Measurements from ENCODE around the gene OBSL1. TPM values are rescaled to one million over a fixed set of nuclear protein-coding genes. Genes with fewer than 3 reads are reported as not detected.
A peak's percentile ranks its signal among the peaks of the same experiment; 100 is the strongest.

OBSL1 gene
- total and polyA plus RNA-seq, 4 donors, result 14.2 to 35.3 (median 27.3) TPM

- H3K4me1 ChIP-seq (ENCODE audit: control insufficient read depth in 4 of 4, insufficient read depth in 4 of 4, low read length in 3 of 4), result no peaks in the 10 kb centered on the region
- H3K27me3 ChIP-seq (ENCODE audit: control insufficient read depth in 4 of 4, insufficient read depth in 4 of 4, low read length in 3 of 4), result peaks cover 0 to 5% (median 4%) of the 10 kb centered on the region in 4 donors
- no peaks in the 10 kb centered on the region for H3K9me3 ChIP-seq (ENCODE audit: control insufficient read depth in 4 of 4, low read length in 3 of 4)
- DNase-seq (ENCODE audit: low spot score), result peak; percentile 91
- no peak overlapping the region for H3K27ac ChIP-seq (ENCODE audit: low read depth in 1 of 2, low read length in 2 of 2)
- no peaks in the 10 kb centered on the region for H3K36me3 ChIP-seq (ENCODE audit: control insufficient read depth in 4 of 4, insufficient read depth in 3 of 4, low read depth in 1 of 4, low read length in 3 of 4)
- no peak overlapping the region for H3K4me3 ChIP-seq (ENCODE audit: low read depth in 1 of 3, low read length in 3 of 3)
- 16% methylated on average over 21 of the region's 21 CpGs for WGBS
- no peak overlapping the region for H3K9ac ChIP-seq (ENCODE audit: low read depth in 1 of 2, low read length in 2 of 2)
- TF ChIP-seq RAD21 (IDR thresholded peaks at IDR 0.05), result peak; percentile 99
- peak; percentile 99 for TF ChIP-seq CTCF (IDR thresholded peaks at IDR 0.05; ENCODE audit: low read depth, low read length, missing input control)
- no peak for TF ChIP-seq GABPA (IDR thresholded peaks at IDR 0.05 in 1 of 2, conservative IDR thresholded peaks at IDR 0.05 in 1 of 2)
- no peak for TF ChIP-seq SP1 (IDR thresholded peaks at IDR 0.05)
- TF ChIP-seq ATF3 (IDR thresholded peaks at IDR 0.05), result no peak
- no peak for TF ChIP-seq JUND (IDR thresholded peaks at IDR 0.05)
- TF ChIP-seq FOXA1 (IDR thresholded peaks at IDR 0.05), result no peak
Measured at GRCh38 chr2:219530048-219530963, 41.0 kb downstream of the OBSL1 start.

- TF ChIP-seq HNF4G (IDR thresholded peaks at IDR 0.05), result no peak
- TF ChIP-seq RXRA (IDR thresholded peaks at IDR 0.05), result no peak
- TF ChIP-seq EGR1 (IDR thresholded peaks at IDR 0.05; ENCODE audit: low read depth in 2 of 2), result no peak
- TF ChIP-seq NR2F2 (IDR thresholded peaks at IDR 0.05), result no peak
- TF ChIP-seq FOXA2 (IDR thresholded peaks at IDR 0.05), result no peak
- TF ChIP-seq CTCF (IDR thresholded peaks at IDR 0.05; ENCODE audit: low read depth, low read length, missing input control), result no peak
- TF ChIP-seq YY1 (IDR thresholded peaks at IDR 0.05), result no peak
- TF ChIP-seq FOXA1 (IDR thresholded peaks at IDR 0.05), result no peak
- TF ChIP-seq HNF4A (conservative IDR thresholded peaks at IDR 0.05), result no peak
- no peak for TF ChIP-seq SP1 (IDR thresholded peaks at IDR 0.05)
- TF ChIP-seq RAD21 (IDR thresholded peaks at IDR 0.05), result no peak
- no peak for TF ChIP-seq GABPA (IDR thresholded peaks at IDR 0.05 in 1 of 2, conservative IDR thresholded peaks at IDR 0.05 in 1 of 2)
- no peak for TF ChIP-seq ZBTB33 (IDR thresholded peaks at IDR 0.05)
- no peak for TF ChIP-seq ATF3 (IDR thresholded peaks at IDR 0.05)
- TF ChIP-seq MAX (IDR thresholded peaks at IDR 0.05), result no peak
- TF ChIP-seq REST (IDR thresholded peaks at IDR 0.05), result no peak
- TF ChIP-seq TAF1 (conservative IDR thresholded peaks at IDR 0.05), result no peak
- no peak for TF ChIP-seq JUND (IDR thresholded peaks at IDR 0.05)
- no peak for DNase-seq (ENCODE audit: low spot score)
- no peaks in the 10 kb centered on the region for H3K36me3 ChIP-seq (ENCODE audit: control insufficient read depth in 4 of 4, insufficient read depth in 3 of 4, low read depth in 1 of 4, low read length in 3 of 4)
- H3K27ac ChIP-seq (ENCODE audit: low read depth in 1 of 2, low read length in 2 of 2), result no peak overlapping the region
- WGBS, result 51% methylated on average over 5 of the region's 5 CpGs
- H3K4me1 ChIP-seq (ENCODE audit: control insufficient read depth in 4 of 4, insufficient read depth in 4 of 4, low read length in 3 of 4), result no peaks in the 10 kb centered on the region
- H3K27me3 ChIP-seq (ENCODE audit: control insufficient read depth in 4 of 4, insufficient read depth in 4 of 4, low read length in 3 of 4), result peaks cover 0 to 14% (median 9%) of the 10 kb centered on the region in 4 donors
- no peak overlapping the region for H3K4me3 ChIP-seq (ENCODE audit: low read depth in 1 of 3, low read length in 3 of 3)
- H3K9me3 ChIP-seq (ENCODE audit: control insufficient read depth in 4 of 4, low read length in 3 of 4), result no peaks in the 10 kb centered on the region
- no peak overlapping the region for H3K9ac ChIP-seq (ENCODE audit: low read depth in 1 of 2, low read length in 2 of 2)
Measured at GRCh38 chr2:219527472-219527871, 43.9 kb downstream of the OBSL1 start.

Measured in liver (tissue), 9 donors.